Epidermal melanocyte (primary cell): ENCODE results near the gene RMRP.

Experiments
- DNase-seq: peaks from one replicate; pipeline ENCODE4 v3.0.0; 2011; ENCODE audit warnings: low spot score; ENCODE audit not compliant: insufficient read length

The RMRP gene

GRCh38 chr9:35687306-35687705, 29.5 kb upstream of the RMRP start:
- no peak for DNase-seq

GRCh38 chr9:35686222-35687203, 28.7 kb upstream of the RMRP start:
- no peak for DNase-seq

GRCh38 chr9:35685506-35685905, 27.7 kb upstream of the RMRP start:
- no peak for DNase-seq

- no peak for DNase-seq
Observed at GRCh38 chr9:35684921-35685320, 27.1 kb upstream of the RMRP start.

GRCh38 chr9:35683323-35683722, 25.5 kb upstream of the RMRP start:
- no peak for DNase-seq

GRCh38 chr9:35682520-35683315, 24.9 kb upstream of the RMRP start:
- DNase-seq = no peak

GRCh38 chr9:35682051-35682450, 24.2 kb upstream of the RMRP start:
- DNase-seq = no peak

- DNase-seq = no peak
Observed at GRCh38 chr9:35681341-35682002, 23.7 kb upstream of the RMRP start.

- no peak for DNase-seq
Observed at GRCh38 chr9:35680331-35681105, 22.7 kb upstream of the RMRP start.

GRCh38 chr9:35679766-35680330, 22.0 kb upstream of the RMRP start:
- no peak for DNase-seq

- no peak for DNase-seq
Observed at GRCh38 chr9:35679091-35679490, 21.3 kb upstream of the RMRP start.

GRCh38 chr9:35675732-35676392, 18.0 kb upstream of the RMRP start:
- no peak for DNase-seq

- DNase-seq = no peak
Observed at GRCh38 chr9:35675204-35675603, 17.4 kb upstream of the RMRP start.

GRCh38 chr9:35674025-35674361, 16.2 kb upstream of the RMRP start:
- no peak for DNase-seq

- DNase-seq = no peak
Observed at GRCh38 chr9:35673132-35674024, 15.6 kb upstream of the RMRP start, which contains the start of gene CA9. TSS of gene CA9 (plus strand) at chr9:35673928. CDS start at chr9:35673960, 32 bp downstream.

- DNase-seq = no peak
Observed at GRCh38 chr9:35669331-35670145, 11.7 kb upstream of the RMRP start.

GRCh38 chr9:35667939-35668338, 10.1 kb upstream of the RMRP start:
- DNase-seq = no peak

GRCh38 chr9:35666549-35666948, 8.7 kb upstream of the RMRP start:
- no peak for DNase-seq
